Activated CD4-positive, CD25-positive, alpha-beta regulatory T cell treated with anti-CD3 and anti-CD28 coated beads, Interleukin-2, amount 50 U/mL, for 16 hours (primary cell): ENCODE measurements around the gene FAM53B.
"Not testable (repeated sequence)": the region's sequence is repeated elsewhere in the genome, so short reads cannot be mapped to it uniquely, and the experiment has no call there.

Experiments
- DNase-seq: peaks from one replicate; pipeline ENCODE4 v3.0.0-alpha.2; 2020; ENCODE audit warnings: low read depth, low spot score

FAM53B gene

GRCh38 chr10:124599588-124600050, 144.6 kb downstream of the FAM53B start:
- DNase-seq: no peak

GRCh38 chr10:124598773-124599587, 145.2 kb downstream of the FAM53B start:
- DNase-seq: no peak

- no peak for DNase-seq
Observed at GRCh38 chr10:124598196-124598595, 146.0 kb downstream of the FAM53B start.

GRCh38 chr10:124597846-124598165, 146.4 kb downstream of the FAM53B start:
- no peak for DNase-seq

- DNase-seq: no peak
Observed at GRCh38 chr10:124596962-124597845, 147.0 kb downstream of the FAM53B start.

- DNase-seq: no peak
Observed at GRCh38 chr10:124596116-124596785, 147.9 kb downstream of the FAM53B start.

- DNase-seq: no peak
Observed at GRCh38 chr10:124595143-124595883, 148.9 kb downstream of the FAM53B start.

GRCh38 chr10:124594240-124594639, 149.9 kb downstream of the FAM53B start:
- DNase-seq: no peak

GRCh38 chr10:124593431-124593985, 150.7 kb downstream of the FAM53B start:
- DNase-seq: no peak

DNA sequence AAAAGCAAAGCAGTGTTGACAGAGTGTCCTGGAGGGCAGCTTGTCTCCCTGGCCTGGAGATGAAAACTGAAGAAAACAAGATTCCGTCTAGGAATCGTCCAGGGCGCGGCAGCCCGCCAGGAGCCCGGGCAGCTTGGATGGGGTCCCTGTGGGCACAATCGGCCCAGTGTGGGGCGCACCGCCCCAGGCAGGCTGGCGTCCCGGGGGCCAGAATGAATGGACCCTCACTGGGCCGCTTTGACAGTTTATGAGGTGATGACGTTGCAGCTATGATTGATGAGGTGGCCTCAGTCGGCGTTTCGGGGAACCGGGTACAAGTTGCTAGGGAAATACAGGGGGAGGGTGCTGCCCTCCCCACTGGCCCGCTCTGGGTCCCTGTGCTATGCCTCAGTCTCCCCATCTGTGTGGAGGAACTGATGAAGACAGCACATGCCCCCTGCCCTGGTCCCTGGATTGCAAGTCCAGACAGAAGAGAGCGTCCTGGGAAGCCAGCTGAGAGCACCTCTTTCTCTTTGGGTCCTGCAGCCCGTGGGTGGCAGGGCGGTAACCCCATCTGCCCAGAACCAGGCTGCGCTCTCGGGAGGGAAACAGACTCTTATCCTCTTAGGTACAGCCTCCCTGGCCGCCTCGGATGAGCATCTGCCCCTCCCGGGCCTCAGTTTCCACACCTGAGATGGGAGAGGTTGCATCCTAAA, 151.3 kb downstream of the FAM53B start:
- no peak for DNase-seq

- no peak for DNase-seq
Observed at GRCh38 chr10:124592101-124592500, 152.1 kb downstream of the FAM53B start.

GRCh38 chr10:124591123-124591495, 153.1 kb downstream of the FAM53B start:
- no peak for DNase-seq

- no peak for DNase-seq
Observed at GRCh38 chr10:124590216-124591122, 153.7 kb downstream of the FAM53B start.

- DNase-seq: no peak
Observed at GRCh38 chr10:124589491-124590041, 154.6 kb downstream of the FAM53B start.

- DNase-seq: no peak
Observed at GRCh38 chr10:124588736-124589490, 155.3 kb downstream of the FAM53B start.

- DNase-seq: not testable (repeated sequence)
Observed at GRCh38 chr10:124588341-124588735, 155.8 kb downstream of the FAM53B start.

DNA sequence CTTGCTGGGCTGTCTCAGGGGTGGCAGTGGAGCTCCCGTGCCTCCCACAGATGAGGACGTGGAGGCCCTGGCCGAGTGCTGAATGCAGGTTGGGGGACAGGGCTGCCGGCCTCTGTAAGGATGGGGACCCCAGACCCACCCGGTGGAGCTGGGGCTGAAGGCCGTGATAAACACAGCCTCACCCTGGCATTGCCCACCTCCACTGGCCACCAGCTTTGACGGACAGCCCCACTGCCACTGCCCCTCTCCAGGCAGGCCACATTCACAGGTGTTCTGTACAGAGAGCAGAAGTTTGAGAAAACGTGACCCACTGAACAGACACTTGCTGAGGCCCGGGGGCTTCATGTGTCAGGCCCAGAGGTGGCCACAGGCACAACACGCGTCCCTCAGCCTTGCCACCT, 156.4 kb downstream of the FAM53B start:
- no peak for DNase-seq

DNA sequence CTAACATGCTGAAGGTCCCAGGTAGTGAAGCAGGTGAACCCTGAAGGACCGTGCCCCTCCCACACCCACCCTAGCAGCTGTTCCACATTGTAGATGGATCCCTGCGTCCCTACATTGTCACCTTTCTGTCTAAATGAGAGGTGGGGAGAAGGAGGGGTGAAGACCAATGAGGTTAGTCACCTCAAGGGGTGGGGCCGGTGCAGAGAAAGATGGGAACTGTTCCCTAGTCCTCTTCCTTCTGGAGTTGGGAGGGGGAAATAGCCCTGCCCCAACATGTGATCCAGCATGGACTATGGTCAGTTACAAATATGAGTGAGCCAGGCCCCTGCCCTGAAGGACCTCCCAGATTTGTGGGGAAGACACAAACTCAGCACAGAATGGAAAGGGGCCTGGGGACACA, 158.0 kb downstream of the FAM53B start:
- no peak for DNase-seq
